Tibial artery (tissue), 4 donors: ENCODE measurements around the gene PTBP1.

Experiments
- DNase-seq, 2 donors: peaks; one replicate each; pipeline ENCODE4 v3.0.0-alpha.2; 2019
- H3K27ac ChIP-seq, 2 donors: fragments of 200-600 bp; sonication (generic) in 1 of 2; 1 replicate in 1 of 2; 2 replicates in 1 of 2; pipeline ENCODE4 v1.5.1; 2018 to 2019; ENCODE audit warnings: mild to moderate bottlenecking in 1 of 2
- H3K27me3 ChIP-seq, 2 donors: fragments of 200-600 bp; sonication (generic) in 1 of 2; one replicate each; pipeline versions ENCODE4 v1.5.1 to v1.6.0; 2016 to 2019
- H3K36me3 ChIP-seq, 3 donors: fragments of 200-600 bp; sonication (generic) in 2 of 3; one replicate each; pipeline ENCODE4 v1.5.1; 2016 to 2019; ENCODE audit warnings: mild to moderate bottlenecking in 2 of 3
- H3K4me1 ChIP-seq, 4 donors: fragments of 200-600 bp; sonication (generic) in 2 of 4; 1 replicate in 3 of 4; 2 replicates in 1 of 4; pipeline ENCODE4 v1.5.1; 2016 to 2019
- H3K4me3 ChIP-seq, 2 donors: fragments of 200-600 bp; sonication (generic) in 1 of 2; 1 replicate in 1 of 2; 2 replicates in 1 of 2; pipeline ENCODE4 v1.5.1; 2018 to 2019; ENCODE audit warnings: mild to moderate bottlenecking in 2 of 2
- H3K9me3 ChIP-seq, 3 donors: fragments of 200-600 bp; sonication (generic) in 1 of 3; one replicate each; pipeline ENCODE4 v1.5.1; 2016 to 2019
- CTCF ChIP-seq, 2 experiments: fragments of 200-600 bp in 1 of 2; fragments of 450-650 bp in 1 of 2; IDR thresholded peaks; one replicate each; pipeline ENCODE4 v1.5.1; 2017 to 2019; ENCODE audit warnings: antibody characterized with exemption in 2 of 2, mild to moderate bottlenecking in 1 of 2, moderate library complexity in 1 of 2
- intact Hi-C: fragments of 100-400 bp; cut with DNase I; formaldehyde crosslinking; loops from one replicate; pipeline ENCODE4 v1.15.0; 2023; ENCODE audit warnings: low total_unique reads

PTBP1 gene

GRCh38 chr19:789701-790060 is 7.6 kb upstream of the PTBP1 start:
- Histone ChIP-seq H3K27ac (no peak overlapping the region), H3K36me3 (no peaks in the 10 kb centered on the region), H3K4me3 (no peak overlapping the region), H3K27me3 (no peaks in the 10 kb centered on the region), H3K4me1 (no peaks in the 10 kb centered on the region), H3K9me3 (no peaks in the 10 kb centered on the region)
- TF ChIP-seq CTCF (IDR thresholded peaks at IDR 0.05), result no peak
- DNase-seq, result no peak
- intact Hi-C loops, result no loop called here

GRCh38 chr19:791007-791566 is 6.2 kb upstream of the PTBP1 start:
- Histone ChIP-seq H3K27ac (no peak overlapping the region), H3K27me3 (no peaks in the 10 kb centered on the region), H3K4me3 (no peak overlapping the region), H3K36me3 (no peaks in the 10 kb centered on the region), H3K4me1 (peaks cover 7 to 12% (median 10%) of the 10 kb centered on the region in 4 donors), H3K9me3 (no peaks in the 10 kb centered on the region)
- no peak for TF ChIP-seq CTCF (IDR thresholded peaks at IDR 0.05)
- intact Hi-C loops, result no loop called here
- DNase-seq, result no peak

- Histone ChIP-seq H3K36me3 (no peaks in the 10 kb centered on the region), H3K27me3 (no peaks in the 10 kb centered on the region), H3K4me3 (no peak overlapping the region), H3K9me3 (no peaks in the 10 kb centered on the region), H3K4me1 (peaks cover 10 to 18% (median 15%) of the 10 kb centered on the region in 4 donors), H3K27ac (no peak overlapping the region)
- no peak for TF ChIP-seq CTCF (IDR thresholded peaks at IDR 0.05)
- intact Hi-C loops, result no loop called here
- no peak for DNase-seq
Measured at GRCh38 chr19:791567-792305, 5.5 kb upstream of the PTBP1 start.

GRCh38 chr19:792306-792885 is 4.9 kb upstream of the PTBP1 start:
- no peak for TF ChIP-seq CTCF (IDR thresholded peaks at IDR 0.05)
- Histone ChIP-seq H3K36me3 (no peaks in the 10 kb centered on the region), H3K4me1 (peaks cover 10 to 18% (median 15%) of the 10 kb centered on the region in 4 donors), H3K9me3 (no peaks in the 10 kb centered on the region), H3K27me3 (no peaks in the 10 kb centered on the region), H3K27ac (no peak overlapping the region), H3K4me3 (no peak overlapping the region)
- intact Hi-C loops, result no loop called here
- no peak for DNase-seq

GRCh38 chr19:793806-794205 is 3.4 kb upstream of the PTBP1 start:
- TF ChIP-seq CTCF (IDR thresholded peaks at IDR 0.05), result no peak
- intact Hi-C loops, result no loop called here
- H3K27me3 ChIP-seq, result no peaks in the 10 kb centered on the region
- no peak overlapping the region for H3K4me3 ChIP-seq
- H3K27ac ChIP-seq, result no peak overlapping the region
- H3K36me3 ChIP-seq, result no peaks in the 10 kb centered on the region
- H3K4me1 ChIP-seq, result peaks cover 10 to 25% (median 20%) of the 10 kb centered on the region in 4 donors
- no peak for DNase-seq
- no peaks in the 10 kb centered on the region for H3K9me3 ChIP-seq
